GM04503 (cell line): ENCODE measurements around the gene SYNM.
"Not testable (repeated sequence)": the region's sequence is repeated elsewhere in the genome, so short reads cannot be mapped to it uniquely, and the experiment has no call there.

Experiments used
- DNase-seq: peaks from one replicate; pipeline ENCODE4 v3.0.0-alpha.2; 2012; ENCODE audit warnings: low read depth

The SYNM gene, protein sequence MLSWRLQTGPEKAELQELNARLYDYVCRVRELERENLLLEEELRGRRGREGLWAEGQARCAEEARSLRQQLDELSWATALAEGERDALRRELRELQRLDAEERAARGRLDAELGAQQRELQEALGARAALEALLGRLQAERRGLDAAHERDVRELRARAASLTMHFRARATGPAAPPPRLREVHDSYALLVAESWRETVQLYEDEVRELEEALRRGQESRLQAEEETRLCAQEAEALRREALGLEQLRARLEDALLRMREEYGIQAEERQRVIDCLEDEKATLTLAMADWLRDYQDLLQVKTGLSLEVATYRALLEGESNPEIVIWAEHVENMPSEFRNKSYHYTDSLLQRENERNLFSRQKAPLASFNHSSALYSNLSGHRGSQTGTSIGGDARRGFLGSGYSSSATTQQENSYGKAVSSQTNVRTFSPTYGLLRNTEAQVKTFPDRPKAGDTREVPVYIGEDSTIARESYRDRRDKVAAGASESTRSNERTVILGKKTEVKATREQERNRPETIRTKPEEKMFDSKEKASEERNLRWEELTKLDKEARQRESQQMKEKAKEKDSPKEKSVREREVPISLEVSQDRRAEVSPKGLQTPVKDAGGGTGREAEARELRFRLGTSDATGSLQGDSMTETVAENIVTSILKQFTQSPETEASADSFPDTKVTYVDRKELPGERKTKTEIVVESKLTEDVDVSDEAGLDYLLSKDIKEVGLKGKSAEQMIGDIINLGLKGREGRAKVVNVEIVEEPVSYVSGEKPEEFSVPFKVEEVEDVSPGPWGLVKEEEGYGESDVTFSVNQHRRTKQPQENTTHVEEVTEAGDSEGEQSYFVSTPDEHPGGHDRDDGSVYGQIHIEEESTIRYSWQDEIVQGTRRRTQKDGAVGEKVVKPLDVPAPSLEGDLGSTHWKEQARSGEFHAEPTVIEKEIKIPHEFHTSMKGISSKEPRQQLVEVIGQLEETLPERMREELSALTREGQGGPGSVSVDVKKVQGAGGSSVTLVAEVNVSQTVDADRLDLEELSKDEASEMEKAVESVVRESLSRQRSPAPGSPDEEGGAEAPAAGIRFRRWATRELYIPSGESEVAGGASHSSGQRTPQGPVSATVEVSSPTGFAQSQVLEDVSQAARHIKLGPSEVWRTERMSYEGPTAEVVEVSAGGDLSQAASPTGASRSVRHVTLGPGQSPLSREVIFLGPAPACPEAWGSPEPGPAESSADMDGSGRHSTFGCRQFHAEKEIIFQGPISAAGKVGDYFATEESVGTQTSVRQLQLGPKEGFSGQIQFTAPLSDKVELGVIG (N-terminal part only)

DNA sequence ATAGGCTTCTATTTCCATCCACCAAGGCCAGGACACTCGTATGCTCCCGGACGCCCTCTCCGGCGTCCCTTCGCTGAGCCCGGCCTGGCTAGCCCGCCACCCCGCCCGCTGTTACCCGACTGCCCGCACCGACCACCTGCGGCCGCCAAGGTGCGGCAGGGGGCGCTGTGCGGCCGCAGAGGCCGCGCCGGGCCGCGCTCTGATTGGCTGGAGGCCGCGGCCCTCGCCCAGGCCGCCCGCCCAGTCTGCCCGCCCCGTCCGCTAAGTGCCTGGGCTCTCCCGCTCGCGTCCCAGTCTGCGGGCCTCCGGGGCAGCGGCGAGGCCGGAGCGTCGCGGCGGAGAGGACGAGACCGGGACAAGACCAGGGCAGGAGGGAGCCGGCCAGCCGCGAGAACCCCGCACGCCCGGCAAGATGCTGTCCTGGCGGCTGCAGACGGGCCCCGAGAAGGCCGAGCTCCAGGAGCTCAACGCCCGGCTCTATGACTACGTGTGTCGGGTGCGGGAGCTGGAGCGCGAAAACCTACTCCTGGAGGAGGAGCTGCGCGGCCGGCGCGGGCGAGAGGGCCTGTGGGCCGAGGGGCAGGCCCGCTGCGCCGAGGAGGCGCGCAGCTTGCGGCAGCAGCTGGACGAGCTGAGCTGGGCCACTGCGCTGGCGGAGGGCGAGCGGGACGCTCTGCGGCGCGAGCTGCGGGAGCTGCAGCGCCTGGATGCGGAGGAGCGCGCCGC is at the start of gene SYNM:
Gene SYNM, plus strand, starts transcription at position 293 of the 726 bp plus-strand sequence. Its CDS starts 120 bp downstream, at position 413.
- DNase-seq = no peak

DNA sequence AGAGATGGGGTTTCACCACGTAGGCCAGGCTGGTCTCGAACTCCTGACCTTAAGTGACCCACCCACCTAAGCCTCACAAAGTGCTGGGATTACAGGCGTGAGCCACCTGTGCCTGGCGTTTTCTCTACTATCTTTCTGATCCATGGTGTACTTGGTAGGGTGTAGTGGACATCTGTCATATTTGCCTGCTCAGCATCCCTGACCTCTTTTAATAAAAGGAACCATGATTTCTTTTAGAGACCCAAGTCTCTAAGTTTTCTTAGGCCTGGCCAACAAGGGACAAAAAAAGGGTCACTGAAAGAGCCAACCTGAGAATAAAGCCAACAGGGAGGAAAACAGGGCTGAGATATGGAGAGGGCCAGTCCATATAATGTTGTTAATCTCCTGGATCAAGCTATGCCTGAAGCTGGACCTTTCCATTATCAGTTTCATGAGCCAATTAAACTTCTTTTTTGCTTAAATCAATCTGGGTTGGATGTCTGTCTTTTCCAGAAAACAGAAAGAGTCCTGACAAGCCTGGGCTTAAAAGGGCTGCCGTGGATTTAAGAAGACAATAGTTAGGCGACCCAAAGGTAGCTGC is 49.2 kb upstream of the SYNM start:
- no peak for DNase-seq

DNA sequence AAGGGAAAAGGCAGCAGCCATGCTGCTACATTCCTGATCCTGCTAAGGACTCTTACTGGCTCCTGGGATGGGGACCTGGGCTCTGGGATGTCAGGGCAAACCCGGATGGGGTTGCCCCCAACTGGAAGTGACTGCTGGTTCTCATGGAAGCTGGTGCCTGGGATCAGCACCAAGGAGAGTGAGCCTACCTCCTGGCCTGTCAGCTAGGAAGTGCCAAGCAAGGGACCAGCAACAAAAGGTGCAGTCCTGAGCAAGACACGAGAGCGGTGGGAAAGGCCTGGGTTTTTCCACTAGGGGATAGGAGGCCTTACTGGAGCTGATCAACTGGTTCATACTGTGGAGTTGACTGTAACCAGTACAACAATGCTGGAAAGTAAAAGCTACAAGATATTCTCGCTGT is 47.9 kb upstream of the SYNM start:
- DNase-seq = no peak

DNA sequence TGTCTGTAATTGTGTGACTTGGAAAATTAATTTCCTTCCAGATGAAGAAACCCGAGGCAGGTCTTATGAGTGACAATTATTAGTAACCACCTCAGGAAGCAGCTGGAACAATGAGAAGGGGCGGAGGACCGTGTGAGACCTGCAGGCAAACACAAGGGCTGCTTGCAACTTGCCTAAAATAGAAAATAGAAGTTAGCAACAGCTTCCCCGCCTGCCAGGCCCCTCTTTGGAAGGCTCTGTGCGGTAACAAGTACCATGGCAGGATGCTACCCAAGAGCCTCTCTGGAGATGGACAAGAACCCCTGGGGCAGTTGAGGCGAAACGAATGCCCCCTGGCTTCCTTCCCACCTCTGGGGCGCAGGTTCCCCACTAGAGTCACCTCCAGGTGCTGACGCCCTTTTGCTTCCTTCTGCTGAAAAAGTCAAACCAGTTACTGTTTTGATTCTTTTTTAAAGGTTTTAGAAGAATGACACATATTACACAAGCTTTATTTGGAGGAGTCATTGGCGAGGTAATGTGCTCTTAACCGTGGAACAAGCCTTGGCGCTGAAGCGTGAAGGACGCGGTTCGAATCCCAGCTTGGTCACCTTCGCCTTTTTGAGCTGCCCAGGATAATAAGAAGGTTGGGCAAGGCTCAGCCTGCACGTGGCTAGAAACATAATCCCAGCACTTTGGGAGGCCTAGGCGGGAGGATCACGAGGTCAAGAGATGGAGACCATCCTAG is 47.0 kb upstream of the SYNM start:
- DNase-seq = no peak

DNA sequence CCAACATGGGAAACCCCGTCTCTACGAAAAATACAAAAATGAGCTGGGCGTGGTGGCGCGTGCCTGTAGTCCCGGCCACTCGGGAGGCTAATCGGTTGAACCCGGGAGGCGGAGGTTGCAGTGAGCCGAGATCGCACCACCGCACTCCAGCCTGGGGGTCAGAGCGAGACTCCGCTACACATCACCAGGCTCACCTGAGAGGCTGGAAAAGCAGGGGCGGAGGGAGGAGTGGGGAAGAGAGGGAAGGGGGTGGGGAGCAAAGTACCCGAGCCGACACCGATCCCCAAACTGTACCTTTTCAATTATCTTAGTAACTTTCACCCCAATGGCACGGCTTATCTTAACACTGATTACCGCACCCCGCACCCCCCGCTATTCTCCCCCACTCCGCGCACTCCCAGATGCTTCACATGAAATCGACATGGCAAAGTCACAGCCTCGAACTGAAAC is 46.4 kb upstream of the SYNM start:
- no peak for DNase-seq

DNA sequence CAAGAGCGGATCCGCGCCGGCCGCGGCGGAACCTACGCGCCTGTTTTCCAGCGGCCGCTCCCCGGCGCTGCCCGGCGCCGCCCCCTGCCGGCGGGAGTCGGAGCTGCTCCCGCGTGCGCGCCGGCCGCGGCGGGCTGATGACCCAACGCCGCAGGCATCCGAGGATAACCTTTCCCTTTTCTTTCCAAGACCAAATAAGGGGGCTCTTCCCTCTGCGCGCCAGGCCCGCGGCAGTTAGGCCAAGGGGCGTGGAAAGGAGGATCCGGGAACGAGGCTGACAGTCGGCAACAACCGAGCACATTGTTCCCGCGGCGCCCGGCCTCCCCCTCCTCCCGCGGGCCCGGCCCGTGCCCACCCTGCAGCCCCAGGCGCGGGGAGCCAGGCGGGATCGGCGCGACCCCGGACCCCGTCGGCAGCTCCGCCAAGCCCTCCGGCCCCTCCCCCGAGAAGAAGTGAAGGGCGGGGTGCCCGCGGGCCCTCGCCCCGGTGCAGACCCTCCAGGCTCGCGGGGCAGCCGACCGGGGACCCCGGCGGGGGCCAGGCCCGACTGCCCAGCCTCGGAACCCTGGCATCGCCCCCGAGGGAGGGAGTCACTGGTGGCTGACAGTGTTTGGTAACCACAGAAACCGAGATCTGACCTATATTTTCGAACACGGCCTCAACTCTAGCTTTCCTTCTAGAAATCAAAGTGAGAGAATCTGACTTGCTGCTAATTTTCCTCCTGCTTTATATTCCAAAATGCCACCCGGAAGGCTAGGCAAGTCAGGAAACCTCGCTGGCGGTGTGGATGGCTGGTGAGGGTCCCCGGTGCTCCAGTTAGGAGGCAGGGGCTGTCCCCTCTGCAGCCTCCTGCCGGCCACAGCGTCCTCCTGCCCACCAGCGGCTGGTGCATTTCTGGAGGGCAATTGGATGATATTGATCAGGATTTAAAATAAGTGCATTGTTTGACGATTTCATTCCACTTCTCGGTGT is 45.6 kb upstream of the SYNM start:
- peak; percentile 46 for DNase-seq

DNA sequence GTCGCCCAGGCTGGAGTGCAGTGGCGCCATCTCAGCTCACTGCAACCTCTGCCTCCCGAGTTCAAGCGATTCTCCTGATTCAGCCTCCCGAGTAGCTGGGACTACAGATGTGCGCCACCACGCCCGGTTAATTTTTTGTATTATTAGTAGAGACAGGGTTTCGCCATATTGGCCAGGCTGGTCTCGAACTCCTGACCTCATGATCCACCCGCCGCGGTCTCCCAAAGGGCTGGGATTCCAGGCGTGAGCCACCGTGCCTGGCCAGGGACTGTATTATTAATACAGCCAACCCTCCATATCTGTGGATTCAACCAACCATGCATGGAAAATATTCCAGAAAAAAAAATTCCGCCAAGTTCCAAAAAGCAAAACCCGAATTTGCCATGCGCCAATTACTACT is 44.7 kb upstream of the SYNM start:
- DNase-seq = not testable (repeated sequence)

DNA sequence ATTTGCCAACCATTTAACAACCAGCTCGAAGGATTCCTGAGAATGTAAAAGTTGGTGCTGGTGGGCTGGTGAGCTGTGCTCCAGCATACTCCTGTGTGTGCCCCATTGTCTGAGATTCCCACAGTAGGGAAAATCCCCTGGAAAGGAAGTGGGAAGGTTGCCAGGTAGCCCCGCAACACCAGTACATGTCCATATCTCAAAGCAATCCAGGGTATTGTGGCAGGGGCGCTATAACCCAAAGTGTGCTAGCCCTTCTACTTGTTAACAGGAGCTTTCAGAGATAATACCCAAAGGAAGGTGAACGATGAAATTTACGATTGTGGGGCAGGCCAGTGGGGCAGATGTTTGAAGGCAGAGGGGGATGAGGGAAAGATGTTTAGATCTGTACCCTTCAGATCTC is 42.7 kb upstream of the SYNM start:
- DNase-seq = no peak

DNA sequence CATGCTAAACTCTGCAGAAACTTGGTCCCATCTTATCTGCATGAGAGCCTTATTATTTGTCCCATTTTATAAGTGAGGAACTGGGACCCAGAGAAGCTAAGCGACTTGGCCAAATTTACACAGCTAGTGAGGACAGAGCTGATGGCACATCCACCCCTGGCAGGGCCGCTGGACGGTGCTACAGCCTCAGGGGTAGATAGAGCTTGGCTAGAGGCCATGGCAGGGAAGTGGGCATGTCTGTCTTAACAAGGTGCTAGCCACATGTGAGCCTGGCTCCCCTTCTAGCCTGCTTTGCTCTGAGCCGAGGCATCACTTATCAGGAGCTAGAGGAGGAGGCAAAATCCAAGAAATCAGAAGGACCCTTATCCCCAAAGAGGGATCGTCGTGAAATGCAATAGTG is 36.7 kb upstream of the SYNM start:
- DNase-seq = no peak

DNA sequence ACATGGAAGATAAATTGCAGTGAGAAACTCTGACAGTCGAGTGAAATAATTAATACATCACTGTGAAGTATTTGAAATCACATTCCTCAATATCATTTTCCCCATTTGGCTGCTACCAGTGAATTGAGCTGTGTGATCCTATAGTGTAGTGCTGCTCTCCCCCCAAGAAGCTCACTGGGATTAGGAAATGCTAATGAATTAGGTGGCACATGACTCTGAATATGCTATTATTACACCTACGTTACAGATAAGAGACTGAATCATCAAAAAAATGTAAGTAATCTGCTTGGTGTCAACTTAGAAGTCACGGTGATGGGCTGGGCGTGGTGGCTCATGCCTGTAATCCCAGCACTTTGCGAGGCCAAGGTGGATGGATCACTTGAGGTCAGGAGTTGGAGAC is 34.7 kb upstream of the SYNM start:
- DNase-seq = no peak

DNA sequence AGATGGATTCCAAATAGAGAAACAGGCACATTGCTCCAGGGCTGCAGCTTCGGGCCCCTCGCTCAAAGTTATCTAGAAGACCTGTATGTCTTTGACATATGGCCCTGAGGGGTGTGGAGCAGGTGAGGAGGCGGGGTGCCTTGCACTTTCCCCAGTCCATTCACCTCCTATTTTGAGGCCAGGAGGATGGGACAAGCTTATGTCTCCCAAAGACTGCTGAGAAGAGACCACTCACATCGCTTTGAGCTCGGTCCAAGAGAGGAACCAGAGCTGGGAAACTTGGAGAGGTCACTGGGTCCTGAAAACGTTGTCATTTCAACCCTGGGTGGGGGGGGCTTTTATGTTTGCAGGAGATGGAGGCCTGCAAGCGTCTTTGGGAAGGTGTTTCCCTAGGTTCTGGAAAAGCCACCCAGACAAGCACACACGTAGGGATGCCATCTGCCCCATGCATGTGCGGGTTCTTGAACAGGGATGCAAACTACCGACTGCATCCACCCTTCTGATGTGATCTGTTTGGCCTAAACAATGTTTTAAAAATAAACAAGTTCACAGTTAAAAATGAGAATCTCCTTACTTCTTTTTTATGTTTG is 33.7 kb upstream of the SYNM start:
- no peak for DNase-seq

DNA sequence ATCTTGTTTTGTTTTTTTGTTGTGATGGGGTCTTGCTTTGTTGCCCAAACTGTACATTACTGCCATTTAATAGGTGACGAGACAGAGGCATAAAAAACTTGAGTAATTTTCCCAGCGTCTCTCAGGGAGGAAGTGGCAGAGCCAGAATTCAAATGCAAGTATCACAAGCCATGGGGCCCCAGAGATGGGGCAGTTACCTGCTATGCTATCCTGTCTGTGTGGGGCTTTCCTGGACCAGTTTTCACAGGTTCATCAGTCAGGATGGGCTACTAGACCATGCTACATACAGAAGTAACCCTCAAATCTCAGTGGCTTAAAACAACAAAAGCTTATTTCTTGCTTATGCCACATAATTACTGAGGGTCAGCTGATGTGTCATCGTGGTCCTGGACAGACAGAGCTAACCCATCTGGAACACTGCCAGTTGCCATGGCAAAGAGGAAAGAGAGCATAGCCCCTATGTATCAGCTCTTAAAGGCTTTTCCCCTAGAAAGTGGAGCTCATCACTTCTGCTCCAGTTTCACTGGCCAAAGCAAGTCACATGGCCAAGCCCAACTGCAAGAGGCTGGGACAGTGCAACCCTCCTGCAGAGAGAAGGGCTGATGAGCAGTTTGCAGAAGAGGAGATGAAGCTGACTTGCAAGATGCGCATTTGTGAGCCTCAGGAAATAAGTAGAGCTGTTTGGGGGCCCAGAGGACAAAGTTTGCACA is 31.7 kb upstream of the SYNM start:
- DNase-seq = no peak

DNA sequence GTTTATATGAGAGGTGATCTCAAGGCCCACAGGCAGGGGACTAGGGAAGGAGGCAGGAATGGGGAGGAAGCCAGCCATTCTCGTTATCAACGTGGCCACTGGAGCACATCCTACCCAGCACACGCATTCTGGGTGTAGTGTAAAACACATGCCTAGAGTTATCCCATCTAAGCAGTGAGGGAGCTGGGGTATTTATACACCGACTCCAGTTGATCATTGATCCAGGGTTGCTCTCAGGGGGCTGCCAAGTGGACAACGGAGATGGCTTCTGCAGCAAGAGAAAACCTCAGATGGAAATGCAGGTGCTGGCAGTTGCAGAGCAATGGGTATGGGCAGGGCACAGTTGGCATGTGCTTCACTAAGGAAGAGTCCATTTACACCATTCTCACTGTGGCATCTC is 30.4 kb upstream of the SYNM start:
- no peak for DNase-seq

DNA sequence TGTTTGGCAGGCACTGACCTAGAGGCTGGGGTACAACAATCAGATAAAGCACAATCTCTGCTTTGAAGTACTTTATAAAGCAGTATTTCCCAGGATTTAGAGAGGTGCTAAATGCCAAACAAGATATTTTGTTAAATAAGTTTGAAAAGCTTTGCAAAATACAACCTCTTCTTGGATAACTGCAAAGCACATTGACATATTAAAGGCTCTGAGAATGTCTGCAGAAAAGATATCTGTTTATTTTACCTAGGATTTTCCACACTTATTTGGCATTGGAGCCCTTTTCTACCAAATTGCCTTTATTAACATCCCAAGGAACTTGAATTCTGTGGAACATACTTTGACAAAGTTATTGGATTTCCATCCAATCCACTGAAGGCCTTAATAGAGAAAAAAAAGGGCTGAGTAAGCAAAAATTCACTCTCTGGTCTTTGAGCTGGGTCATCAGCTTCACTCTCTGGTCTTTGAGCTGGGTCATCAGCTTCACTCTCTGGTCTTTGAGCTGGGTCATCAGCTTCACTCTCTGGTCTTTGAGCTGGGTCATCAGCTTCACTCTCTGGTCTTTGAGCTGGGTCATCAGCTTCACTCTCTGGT is 29.7 kb upstream of the SYNM start:
- DNase-seq = not testable (repeated sequence)

DNA sequence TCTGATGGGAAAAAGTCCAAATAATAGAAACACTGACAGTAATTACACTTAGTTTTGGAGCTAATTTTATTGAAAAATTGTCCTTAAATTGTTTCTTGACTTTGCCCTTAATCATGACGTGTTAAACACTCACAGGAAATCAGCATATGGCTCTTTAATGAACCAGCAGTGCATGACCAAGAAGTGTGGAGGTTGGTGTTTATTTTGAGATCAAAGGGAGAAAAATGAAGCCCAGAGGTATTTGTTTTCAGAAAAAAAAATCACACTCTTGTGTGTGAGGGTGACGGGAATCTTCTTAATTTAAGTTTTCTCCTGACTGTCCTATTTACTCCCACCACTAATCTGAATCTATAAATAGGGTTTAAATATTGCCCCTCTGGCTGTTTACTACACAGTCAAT is 28.8 kb upstream of the SYNM start:
- no peak for DNase-seq

DNA sequence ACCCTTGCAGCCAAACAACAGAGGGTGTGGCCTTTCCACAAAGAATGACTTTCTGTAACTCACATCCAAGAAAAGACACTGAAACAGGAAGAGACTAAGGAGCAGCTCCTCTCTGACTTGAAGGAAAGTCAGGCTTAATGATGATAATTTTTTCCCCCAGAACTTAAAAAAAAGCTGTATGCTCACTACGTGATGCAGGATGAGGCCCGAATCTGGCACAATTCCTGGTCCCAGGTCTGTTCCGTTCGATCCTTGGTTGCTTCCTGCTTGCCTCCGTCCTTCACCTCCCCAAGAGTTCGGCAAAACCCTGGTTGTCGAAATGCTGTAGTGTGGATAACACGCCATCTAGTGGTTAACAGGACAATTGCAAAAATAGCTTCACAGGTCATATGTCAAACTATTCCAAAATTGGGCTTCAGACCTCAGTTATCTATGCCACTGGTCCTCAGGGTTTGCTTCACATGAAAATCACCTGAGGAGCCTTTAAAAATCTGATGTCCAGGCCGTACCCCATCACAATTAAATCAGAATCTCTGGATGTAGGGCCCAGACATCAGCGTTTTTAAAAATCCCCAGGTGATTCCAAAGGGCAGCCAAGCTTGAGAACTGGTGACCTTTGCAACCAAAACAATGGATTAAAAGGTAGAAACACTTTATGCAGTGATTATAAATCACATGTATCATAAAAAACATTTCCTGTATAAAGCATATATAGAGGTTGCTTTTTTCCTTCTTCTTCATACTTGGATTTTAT is 28.1 kb upstream of the SYNM start:
- peak; percentile 52 for DNase-seq

DNA sequence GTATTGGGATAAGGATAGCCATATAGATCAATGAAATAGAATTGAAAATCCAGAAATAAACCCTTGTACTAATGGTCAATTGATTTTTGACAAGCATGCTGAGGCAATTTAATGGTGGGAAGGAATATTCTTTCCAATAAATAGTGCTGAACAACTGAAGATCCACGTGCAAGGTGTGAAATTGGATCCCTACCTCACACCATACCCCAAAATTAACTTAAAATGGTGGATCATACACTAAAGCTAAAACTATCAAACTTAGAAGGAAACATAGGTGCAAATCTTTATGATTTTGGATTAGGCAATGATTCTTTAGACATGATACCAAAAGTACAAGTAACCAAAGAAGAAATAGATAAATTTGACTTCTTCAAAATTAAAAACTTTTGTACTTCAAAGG is 22.1 kb upstream of the SYNM start:
- no peak for DNase-seq
